DOHH2 (cell line): ENCODE results near the gene TCHP.

Source experiments
- EZH2phosphoT487 ChIP-seq: fragments of 200-600 bp; sonication (generic); IDR thresholded peaks from 2 replicates; pipeline ENCODE4 v1.6.1; 2017; ENCODE audit warnings: borderline replicate concordance, mild to moderate bottlenecking, antibody characterized with exemption, low read length, moderate library complexity, mixed read lengths
- TF ChIP-seq, protein P1 (sequence below): fragments of 200-600 bp; sonication (generic); IDR thresholded peaks from one replicate; pipeline ENCODE4 v1.5.1; 2014; ENCODE audit warnings: antibody characterized with exemption, mild to moderate bottlenecking, low read depth, low read length; ENCODE audit not compliant: poor library complexity, severe bottlenecking

DNA sequence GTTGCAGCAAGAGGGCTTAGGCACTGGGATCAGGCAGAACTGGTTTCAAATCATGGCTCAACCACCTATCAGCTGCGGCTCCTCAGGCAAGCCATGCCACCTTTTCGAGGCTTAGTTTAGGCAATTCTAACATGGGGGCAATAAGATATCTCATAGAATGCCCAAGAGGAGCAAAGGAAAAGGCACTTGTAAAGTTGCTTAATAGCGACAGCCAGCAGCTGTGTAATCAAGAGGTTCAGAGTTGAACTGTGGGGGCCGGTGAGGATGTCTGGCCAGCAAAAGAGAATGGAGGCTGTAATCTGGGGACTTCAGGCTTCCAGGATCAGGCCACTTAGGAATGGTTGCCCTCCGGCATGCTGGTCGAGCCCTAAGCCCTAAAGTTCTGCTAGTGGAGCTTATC, 3.0 kb upstream of the TCHP start:
- TF ChIP-seq EZH2phosphoT487, result no peak
- TF ChIP-seq, protein P1, sequence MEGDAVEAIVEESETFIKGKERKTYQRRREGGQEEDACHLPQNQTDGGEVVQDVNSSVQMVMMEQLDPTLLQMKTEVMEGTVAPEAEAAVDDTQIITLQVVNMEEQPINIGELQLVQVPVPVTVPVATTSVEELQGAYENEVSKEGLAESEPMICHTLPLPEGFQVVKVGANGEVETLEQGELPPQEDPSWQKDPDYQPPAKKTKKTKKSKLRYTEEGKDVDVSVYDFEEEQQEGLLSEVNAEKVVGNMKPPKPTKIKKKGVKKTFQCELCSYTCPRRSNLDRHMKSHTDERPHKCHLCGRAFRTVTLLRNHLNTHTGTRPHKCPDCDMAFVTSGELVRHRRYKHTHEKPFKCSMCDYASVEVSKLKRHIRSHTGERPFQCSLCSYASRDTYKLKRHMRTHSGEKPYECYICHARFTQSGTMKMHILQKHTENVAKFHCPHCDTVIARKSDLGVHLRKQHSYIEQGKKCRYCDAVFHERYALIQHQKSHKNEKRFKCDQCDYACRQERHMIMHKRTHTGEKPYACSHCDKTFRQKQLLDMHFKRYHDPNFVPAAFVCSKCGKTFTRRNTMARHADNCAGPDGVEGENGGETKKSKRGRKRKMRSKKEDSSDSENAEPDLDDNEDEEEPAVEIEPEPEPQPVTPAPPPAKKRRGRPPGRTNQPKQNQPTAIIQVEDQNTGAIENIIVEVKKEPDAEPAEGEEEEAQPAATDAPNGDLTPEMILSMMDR, result no peak
